Stimulated activated CD8-positive, alpha-beta memory T cell treated with anti-CD3 and anti-CD28 coated beads, Interleukin-12 subunit alpha, Interleukin-12 subunit beta, amount 100 ng/mL, for 4 hours (primary cell): ENCODE data around the gene NAE1.
A peak's percentile ranks its signal among the peaks of the same experiment; 100 is the strongest.
"Not testable (repeated sequence)": the region's sequence is repeated elsewhere in the genome, so short reads cannot be mapped to it uniquely, and the experiment has no call there.

Experiments
- DNase-seq: peaks from one replicate; pipeline ENCODE4 v3.0.0-alpha.2; 2020; ENCODE audit warnings: low read depth

Gene NAE1

GRCh38 chr16:66830422-66831404 is at the start of gene NAE1:
NAE1 (minus strand) TSS chr16:66830976; CDS start chr16:66830899, 77 bp downstream.
- DNase-seq, result peak; percentile 86

- DNase-seq, result no peak
Observed at GRCh38 chr16:66878067-66878466, 47.3 kb upstream of the NAE1 start.

- DNase-seq, result no peak
Observed at GRCh38 chr16:66874079-66874775, 43.5 kb upstream of the NAE1 start.

- no peak for DNase-seq
Observed at GRCh38 chr16:66873685-66874055, 42.9 kb upstream of the NAE1 start.

- DNase-seq, result peak; percentile 79
Observed at GRCh38 chr16:66872943-66873684, 42.3 kb upstream of the NAE1 start.

- no peak for DNase-seq
Observed at GRCh38 chr16:66872559-66872942, 41.8 kb upstream of the NAE1 start.

GRCh38 chr16:66871840-66872239 is 41.1 kb upstream of the NAE1 start:
- no peak for DNase-seq

GRCh38 chr16:66871363-66871762 is 40.6 kb upstream of the NAE1 start:
- DNase-seq, result not testable (repeated sequence)

GRCh38 chr16:66869424-66869823 is 38.6 kb upstream of the NAE1 start:
- DNase-seq, result no peak

- DNase-seq, result no peak
Observed at GRCh38 chr16:66863707-66864106, 32.9 kb upstream of the NAE1 start.

GRCh38 chr16:66862023-66862520 is 31.3 kb upstream of the NAE1 start:
- no peak for DNase-seq

- DNase-seq, result no peak
Observed at GRCh38 chr16:66859397-66860068, 28.8 kb upstream of the NAE1 start.

GRCh38 chr16:66858740-66859396 is 28.1 kb upstream of the NAE1 start:
- DNase-seq, result no peak

GRCh38 chr16:66857437-66857836 is 26.7 kb upstream of the NAE1 start:
- no peak for DNase-seq

- no peak for DNase-seq
Observed at GRCh38 chr16:66856801-66857200, 26.0 kb upstream of the NAE1 start.

GRCh38 chr16:66856184-66856730 is 25.5 kb upstream of the NAE1 start:
- DNase-seq, result no peak

- DNase-seq, result no peak
Observed at GRCh38 chr16:66853261-66854139, 22.7 kb upstream of the NAE1 start.

GRCh38 chr16:66851166-66851964 is 20.6 kb upstream of the NAE1 start:
- DNase-seq, result no peak
